HG03520 (cell line): ENCODE results near the gene PAQR4.

ENCODE experiments used
- ATAC-seq: cut with Tn5 transposase; IDR thresholded peaks from one replicate; pipeline ENCODE4 v1.9.1; 2021; ENCODE audit warnings: mild to moderate bottlenecking, moderate library complexity; ENCODE audit not compliant: unreplicated experiment

The PAQR4 gene

DNA sequence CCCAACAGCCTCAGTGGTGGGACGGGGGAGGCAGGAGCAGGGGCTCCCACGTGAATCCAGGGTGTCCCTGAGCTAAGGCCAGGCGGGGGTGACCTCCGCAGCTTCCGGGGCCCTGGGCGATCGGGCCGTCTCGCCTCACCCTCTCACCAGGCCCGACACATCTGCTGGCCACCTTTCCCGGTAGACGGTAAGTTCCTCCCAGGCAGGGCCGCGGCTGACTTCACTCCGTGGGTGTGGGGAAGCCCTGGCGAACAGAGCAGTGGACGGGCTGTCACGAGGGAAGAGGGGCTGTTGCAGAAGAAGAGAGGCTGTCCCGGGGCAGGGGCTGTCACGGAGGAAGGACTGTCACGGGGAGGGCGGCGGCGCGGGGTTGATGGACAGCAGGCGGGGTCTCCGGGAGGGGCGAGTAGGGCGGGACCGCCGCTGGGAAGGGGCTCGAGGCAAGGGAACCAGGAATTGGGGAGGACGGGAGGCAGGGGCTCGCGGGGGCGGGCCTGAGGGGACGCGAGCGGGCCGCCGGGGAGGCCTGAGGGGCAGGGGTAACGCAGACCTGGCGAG, 10.6 kb downstream of the PAQR4 start:
- ATAC-seq = no peak

- ATAC-seq = peak; percentile 76
These were observed 11.4 kb downstream of the PAQR4 start, which contains the start of gene PKMYT1 for GRCh38 chr16:2980227-2981176. PKMYT1 (minus strand) TSS chr16:2980446; CDS start chr16:2979657, 789 bp downstream.

- ATAC-seq = no peak
These were observed 12.2 kb downstream of the PAQR4 start for GRCh38 chr16:2981177-2981898.

- no peak for ATAC-seq
These were observed 12.7 kb downstream of the PAQR4 start for GRCh38 chr16:2981899-2982250.

DNA sequence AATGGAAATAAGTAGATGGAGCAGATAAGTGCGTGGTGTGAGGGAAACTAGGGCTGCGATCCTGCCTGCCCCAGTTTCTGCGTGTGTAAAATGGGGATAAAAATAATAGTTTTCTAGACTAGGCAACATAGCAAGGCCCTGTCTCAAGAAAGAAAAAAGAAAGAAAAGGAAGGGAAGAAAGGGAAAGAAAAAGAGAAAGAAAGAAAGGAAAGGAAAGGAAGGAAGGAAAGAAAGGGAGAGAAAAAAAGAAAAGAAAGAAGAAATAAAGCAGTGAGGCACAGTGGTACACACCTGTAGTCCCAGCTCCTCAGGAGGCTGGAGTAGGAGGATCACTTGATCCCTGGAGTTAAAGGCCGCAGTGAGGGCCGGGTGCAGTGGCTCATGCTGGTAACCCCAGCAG, 13.3 kb downstream of the PAQR4 start:
- no peak for ATAC-seq

DNA sequence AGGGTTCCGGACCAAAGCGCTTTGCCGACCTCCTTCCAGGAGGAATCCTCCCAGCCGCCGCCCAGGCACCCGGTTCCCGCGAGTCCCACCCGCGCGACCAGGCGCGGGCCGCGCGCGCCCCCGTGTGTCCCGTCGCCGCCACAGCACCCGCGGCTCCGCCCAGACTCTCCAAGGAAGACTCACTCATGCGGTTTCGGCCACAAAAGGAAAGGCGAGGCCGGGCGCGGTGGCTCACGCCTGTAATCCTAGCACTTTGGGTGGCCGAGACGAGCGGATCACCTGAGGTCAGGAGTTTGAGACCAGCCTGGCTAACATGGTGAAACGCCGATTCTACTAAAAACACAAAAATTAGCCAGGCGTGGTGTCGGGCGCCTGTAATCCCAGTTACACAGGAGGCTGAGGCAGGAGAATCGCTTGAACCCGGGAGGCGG, 14.6 kb downstream of the PAQR4 start:
- ATAC-seq = no peak

- ATAC-seq = no peak
These were observed 16.3 kb downstream of the PAQR4 start for GRCh38 chr16:2985462-2985861.

DNA sequence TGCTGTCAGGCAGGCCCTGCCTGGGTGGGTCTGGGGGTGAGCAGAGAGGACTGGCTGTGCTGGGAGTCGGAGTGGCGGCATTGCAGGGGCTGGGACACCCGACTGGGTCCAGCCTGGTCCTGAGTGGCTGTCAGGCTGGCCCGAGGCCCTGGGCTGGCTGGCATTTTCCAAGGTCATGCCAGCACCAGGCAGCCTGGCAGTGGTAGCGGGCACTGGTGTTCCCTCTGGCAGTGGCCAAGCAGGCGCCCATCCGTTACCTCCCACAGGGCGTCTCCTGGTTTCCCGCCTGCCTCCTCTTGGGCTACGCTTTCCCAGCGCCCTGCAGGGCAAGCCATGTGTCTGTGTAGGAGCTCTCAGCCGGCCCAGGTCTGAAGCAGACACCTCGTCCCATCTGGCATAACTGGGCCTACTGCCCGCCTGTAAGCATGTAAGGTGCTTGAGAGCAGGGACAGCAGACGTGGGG, 16.8 kb downstream of the PAQR4 start:
- no peak for ATAC-seq

- no peak for ATAC-seq
These were observed 17.6 kb downstream of the PAQR4 start for GRCh38 chr16:2986623-2987188.

- ATAC-seq = no peak
These were observed 18.1 kb downstream of the PAQR4 start for GRCh38 chr16:2987286-2987685.

- no peak for ATAC-seq
These were observed 18.7 kb downstream of the PAQR4 start for GRCh38 chr16:2987833-2988232.

- no peak for ATAC-seq
These were observed 19.5 kb downstream of the PAQR4 start for GRCh38 chr16:2988590-2989099.

- ATAC-seq = no peak
These were observed 21.7 kb downstream of the PAQR4 start for GRCh38 chr16:2990891-2991290.

GRCh38 chr16:2991566-2992261, 22.6 kb downstream of the PAQR4 start:
- ATAC-seq = no peak

DNA sequence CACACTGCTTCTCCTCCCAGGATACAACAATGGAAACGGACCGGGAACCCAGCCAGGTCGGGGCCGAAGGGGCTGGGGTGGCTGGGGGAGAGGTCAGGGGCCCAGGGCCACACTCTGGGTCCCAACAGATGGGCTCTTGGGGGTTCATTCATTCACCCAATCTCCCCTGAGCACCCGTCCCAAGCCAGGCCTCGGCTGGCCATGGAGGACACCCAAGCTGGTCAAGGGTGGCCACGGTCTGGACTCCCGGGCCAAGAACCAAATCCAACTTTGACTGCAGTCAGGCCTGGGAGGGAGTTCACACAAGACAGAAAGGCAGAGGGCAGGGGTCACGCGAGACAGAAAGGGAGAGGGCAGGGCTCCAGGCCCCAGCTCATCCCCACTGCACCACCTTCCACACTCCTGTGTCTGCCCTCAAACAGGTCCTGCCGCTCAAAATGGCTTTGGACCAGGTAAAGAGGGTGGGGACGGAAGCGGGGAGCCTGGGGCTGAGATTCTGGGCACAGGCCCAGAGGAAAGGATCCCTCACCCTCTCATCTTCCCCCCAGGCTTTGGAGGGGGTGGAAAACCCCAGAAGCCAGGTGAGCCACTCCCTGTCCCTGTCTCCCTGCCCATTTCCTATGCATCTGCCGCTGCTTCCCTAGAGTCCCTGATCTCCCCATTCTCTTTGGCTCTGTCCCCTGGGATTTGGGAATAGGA, 23.4 kb downstream of the PAQR4 start:
- ATAC-seq = no peak

DNA sequence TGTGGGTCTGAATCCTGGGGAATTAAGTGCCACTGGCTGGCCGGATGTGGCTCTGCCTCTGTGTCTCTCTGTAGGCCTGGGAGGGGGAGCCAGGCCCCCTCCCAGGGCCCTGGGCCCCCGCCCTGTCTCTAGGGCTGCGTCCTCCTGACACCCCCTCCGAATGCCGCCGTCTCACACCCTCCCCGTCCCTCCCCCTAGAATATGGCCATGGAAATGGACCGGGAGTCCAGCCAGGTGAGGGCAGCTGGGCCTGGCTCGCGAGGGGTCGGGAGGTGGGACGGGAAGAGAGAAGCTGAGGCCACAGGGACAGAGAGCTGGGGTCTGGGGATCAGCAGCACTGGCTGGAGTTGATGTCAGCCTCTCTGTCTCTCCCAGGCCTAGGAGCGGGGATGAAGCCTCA, 27.1 kb downstream of the PAQR4 start:
- ATAC-seq = no peak

DNA sequence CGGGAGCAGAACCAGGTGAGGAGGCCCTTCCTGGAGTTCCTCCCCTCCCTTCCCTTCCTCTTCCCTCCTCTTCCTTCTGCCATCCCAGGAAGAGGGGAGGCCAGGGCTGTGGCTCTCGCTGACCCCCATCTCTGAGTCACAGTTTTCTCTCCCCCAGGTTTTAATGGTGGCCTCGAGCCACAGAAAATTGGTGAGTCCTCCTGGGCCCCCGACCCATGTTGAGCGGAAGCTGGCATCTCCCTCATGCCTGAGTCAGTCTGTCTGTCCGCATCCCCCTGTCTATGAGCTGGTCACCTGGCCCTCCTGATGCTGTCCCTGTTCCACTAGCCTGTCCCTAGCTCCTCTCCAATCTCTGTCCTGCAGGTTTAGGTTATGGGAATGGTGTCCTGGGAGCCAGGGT, 30.8 kb downstream of the PAQR4 start:
- ATAC-seq = no peak

GRCh38 chr16:3000540-3000939, 31.4 kb downstream of the PAQR4 start:
- ATAC-seq = no peak

- no peak for ATAC-seq
These were observed 32.2 kb downstream of the PAQR4 start for GRCh38 chr16:3001316-3001715.
